Transverse colon (tissue), 3 donors: ENCODE measurements around the gene KRTAP13-3.

Experiments
- EP300 ChIP-seq: sonication (generic); formaldehyde crosslinking; IDR thresholded peaks from one replicate; pipeline ENCODE4 v1.6.1; 2017; ENCODE audit warnings: antibody characterized with exemption, low read depth
- POLR2A ChIP-seq: fragments of 450-650 bp; IDR thresholded peaks from one replicate; pipeline ENCODE4 v1.6.1; 2016; ENCODE audit warnings: antibody characterized with exemption, mild to moderate bottlenecking, moderate library complexity
- TF ChIP-seq, protein P1 (sequence below), 5 experiments: fragments of 200-600 bp in 3 of 5; fragments of 450-650 bp in 2 of 5; sonication (generic) in 3 of 5; IDR thresholded peaks; 1 replicate in 2 of 5; 2 replicates in 3 of 5; pipeline ENCODE4 v1.5.1; 2016 to 2017; ENCODE audit warnings: antibody characterized with exemption in 5 of 5, inconsistent platforms in 3 of 5, mild to moderate bottlenecking in 2 of 5, moderate library complexity in 1 of 5

DNA sequence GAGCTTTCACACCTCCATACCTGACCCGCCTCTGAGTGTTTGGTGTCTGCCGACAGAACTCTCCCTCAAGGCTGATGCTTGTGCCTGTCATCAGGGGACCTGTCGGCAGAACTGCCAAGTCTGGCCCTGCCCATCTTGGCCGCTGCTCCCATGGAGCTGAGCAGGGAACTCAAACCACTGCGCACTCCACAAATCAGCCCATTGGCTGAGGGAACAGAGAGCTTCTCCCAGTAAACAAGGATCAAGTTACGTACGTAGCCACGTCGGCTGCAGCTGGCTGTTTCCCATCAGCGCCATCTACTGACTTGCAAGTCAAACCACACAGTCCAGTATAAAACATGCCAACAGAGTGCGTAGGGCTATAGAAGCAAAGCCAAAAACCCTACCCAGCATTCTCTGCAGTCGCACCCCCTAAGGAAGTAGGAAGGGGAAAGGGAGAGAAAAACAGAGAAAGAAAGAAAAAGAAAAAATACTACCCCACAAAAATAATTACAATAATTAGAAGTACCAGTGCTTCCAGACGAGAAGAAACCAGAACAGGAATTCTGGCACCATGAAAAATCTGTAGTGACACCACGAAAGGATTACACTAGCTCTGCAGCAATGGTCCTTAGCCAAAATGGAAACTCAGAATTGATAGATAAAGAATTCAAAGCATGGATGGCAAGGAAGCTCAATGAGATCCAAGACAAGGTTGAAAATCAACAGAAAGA is 16.8 kb downstream of the KRTAP13-3 start:
- TF ChIP-seq, protein P1, sequence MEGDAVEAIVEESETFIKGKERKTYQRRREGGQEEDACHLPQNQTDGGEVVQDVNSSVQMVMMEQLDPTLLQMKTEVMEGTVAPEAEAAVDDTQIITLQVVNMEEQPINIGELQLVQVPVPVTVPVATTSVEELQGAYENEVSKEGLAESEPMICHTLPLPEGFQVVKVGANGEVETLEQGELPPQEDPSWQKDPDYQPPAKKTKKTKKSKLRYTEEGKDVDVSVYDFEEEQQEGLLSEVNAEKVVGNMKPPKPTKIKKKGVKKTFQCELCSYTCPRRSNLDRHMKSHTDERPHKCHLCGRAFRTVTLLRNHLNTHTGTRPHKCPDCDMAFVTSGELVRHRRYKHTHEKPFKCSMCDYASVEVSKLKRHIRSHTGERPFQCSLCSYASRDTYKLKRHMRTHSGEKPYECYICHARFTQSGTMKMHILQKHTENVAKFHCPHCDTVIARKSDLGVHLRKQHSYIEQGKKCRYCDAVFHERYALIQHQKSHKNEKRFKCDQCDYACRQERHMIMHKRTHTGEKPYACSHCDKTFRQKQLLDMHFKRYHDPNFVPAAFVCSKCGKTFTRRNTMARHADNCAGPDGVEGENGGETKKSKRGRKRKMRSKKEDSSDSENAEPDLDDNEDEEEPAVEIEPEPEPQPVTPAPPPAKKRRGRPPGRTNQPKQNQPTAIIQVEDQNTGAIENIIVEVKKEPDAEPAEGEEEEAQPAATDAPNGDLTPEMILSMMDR (IDR thresholded peaks at IDR 0.05): peak in 4 of 5 experiments; percentile 32 to 50 (median 38)
- TF ChIP-seq POLR2A: no peak
- TF ChIP-seq EP300: no peak
